ENCODE measurements around the gene MGLL. TPM values are rescaled to one million over a fixed set of nuclear protein-coding genes. Genes with fewer than 3 reads are reported as not detected.

MGLL gene
- 8.3 and 28.9 TPM in 2 replicates for total RNA-seq

GRCh38 chr3:127822041-127822681 lies at the start of gene MGLL:
TSS of gene MGLL (minus strand) at chr3:127822515. CDS start at chr3:127822318, 197 bp downstream.

GRCh38 chr3:127672429-127673190 lies 149.7 kb downstream of the MGLL start, which contains the start of gene ABTB1:
TSS of gene ABTB1 (plus strand) at chr3:127672952. CDS start at chr3:127673026, 74 bp downstream.

Other genes with a start within 250 kb of the MGLL start
- gene TPRA1, start 231.8 kb downstream of the MGLL start, total RNA-seq = 65.4 and 74.1 TPM in 2 replicates
- 7.9 and 10.2 TPM in 2 replicates for gene MCM2, start 224.1 kb downstream of the MGLL start, total RNA-seq
- gene PODXL2, start 193.3 kb downstream of the MGLL start, total RNA-seq = 4.2 and 6.1 TPM in 2 replicates
- gene ABTB1, start 149.6 kb downstream of the MGLL start, total RNA-seq = 7.6 and 13.4 TPM in 2 replicates
- gene KBTBD12, start 92.7 kb upstream of the MGLL start, total RNA-seq = not detected in 2 replicates
- gene SEC61A1, start 229.9 kb upstream of the MGLL start, total RNA-seq = 263 and 318 TPM in 2 replicates